HG03558 (cell line): ENCODE data around the gene ULK2.

Experiments
- ATAC-seq: cut with Tn5 transposase; IDR thresholded peaks from one replicate; pipeline ENCODE4 v1.9.1; 2021; ENCODE audit warnings: moderate number of reproducible peaks; ENCODE audit not compliant: unreplicated experiment; ENCODE audit errors: extremely low read depth

The ULK2 gene

DNA sequence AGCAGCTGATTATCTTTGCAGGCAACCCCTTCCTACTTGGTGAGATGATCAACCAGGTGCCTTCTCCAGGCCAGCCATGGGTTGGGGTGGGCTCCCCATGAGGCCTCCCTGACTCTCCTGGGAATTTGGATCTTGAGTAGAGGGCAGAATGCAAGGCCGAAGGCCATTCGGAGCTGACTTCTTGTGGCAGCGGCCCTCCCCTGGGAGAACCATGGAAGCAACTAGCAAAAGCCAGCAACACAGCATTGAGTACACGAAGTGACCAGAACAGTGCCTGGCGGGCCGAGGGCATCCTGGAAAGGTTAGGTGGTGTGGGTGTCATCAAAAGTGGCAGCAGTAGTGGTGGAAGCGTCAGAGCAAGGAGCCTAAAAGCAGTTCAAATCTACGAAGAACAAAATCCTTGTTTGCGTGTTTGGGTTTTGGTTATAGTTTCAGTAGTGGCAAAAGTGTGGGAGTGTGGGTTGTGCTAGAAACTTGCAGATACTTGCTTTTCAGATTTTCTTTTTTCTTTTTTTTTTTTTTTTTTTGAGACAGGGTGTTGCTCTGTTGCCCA, 117.6 kb downstream of the ULK2 start:
- no peak for ATAC-seq

DNA sequence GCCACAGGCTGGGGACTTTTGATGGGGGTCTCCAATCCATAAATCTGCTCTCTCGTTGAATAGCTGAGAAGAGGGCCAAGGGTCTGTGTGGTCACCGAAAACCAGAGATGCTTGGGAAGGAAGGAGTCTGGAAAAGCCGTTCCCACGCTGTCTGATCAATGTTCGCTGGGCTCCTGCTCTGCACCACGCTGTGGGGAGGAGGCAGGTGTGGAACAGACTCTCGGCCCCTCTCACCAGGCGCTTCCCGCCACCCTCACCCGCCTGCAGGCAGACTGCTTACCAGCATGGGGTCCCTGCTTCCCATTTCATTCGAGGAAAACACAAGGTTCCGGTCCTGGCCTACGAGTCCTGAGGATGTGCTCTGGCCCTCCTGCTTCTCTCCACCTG, 118.9 kb downstream of the ULK2 start:
- ATAC-seq = no peak

DNA sequence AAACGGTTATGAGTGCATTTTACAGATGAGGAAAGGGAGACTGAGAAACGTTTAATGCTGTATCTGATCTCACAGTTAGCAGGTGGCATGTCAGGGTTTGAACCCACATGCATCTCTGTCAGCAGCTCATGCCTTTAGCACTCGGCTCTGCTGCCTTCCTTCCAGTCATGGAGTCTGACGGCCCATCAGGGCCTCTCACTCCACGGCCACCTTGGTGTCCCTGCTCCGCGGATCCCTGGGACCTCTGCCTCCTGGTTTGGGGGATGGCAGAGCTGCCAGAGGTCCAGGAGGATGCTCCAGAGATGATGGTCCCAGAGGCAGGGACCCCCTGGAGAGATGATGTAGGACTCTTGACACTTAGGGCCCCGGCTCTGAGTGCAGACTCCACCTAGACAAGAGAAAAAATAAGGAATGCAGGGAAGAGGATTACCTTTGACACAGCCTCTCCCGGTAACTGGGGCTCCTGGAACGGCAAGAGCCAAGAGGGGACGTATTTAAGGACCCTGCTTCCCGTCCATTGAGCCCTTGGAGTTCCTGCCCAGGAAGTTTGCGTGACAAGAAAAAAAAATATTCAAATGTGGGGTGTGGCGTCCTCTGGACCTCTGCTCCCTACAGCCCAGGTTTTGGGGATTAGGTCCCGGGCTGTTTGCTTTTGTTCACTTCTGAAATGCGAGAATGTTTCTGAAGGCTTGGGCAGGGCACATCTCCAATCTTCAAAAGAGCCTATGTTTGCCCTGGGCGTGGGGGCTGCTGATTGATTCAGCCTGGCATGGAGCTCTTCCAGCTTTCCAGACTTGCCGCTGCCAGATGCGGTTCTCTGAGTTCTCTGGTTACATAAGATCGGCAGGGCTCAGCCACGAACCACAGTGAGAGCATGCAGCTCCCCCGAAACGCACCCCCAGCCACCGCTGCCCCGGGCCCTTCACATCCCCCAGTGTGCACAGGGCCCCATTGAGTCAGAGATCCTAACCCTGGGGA, 119.6 kb downstream of the ULK2 start, which contains the start of gene ALDH3A1:
Gene ALDH3A1, minus strand, starts transcription at position 470 of the 978 bp plus-strand sequence. CDS start 3,169 bp downstream, outside the sequence.
- no peak for ATAC-seq

DNA sequence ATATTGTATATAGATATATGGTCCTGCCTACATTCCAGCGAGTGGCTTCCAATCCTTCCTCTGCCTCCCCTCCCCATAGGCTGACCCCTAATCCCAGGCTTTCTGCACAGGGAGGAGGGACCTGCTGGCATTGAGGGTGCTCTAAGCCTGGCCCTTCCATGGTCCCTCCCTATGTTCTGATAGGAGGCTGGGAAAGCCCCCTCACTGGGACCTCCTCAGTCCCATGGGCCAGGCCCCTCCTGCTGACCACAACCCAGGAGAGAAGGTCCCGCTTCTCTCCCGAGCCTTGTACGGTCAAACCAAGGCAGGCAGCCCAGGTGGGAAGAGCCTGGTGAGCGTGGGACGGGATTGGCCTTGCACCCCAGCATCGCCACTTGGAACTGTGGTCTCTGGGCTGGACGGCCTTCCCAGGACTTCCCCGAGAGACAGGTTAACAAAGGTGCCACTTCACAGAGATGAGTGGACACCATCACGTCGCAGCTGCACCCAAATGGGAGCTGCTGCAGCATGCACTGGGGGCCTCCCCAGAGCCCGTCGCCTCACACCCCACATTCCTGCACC, 120.5 kb downstream of the ULK2 start:
- ATAC-seq = no peak

DNA sequence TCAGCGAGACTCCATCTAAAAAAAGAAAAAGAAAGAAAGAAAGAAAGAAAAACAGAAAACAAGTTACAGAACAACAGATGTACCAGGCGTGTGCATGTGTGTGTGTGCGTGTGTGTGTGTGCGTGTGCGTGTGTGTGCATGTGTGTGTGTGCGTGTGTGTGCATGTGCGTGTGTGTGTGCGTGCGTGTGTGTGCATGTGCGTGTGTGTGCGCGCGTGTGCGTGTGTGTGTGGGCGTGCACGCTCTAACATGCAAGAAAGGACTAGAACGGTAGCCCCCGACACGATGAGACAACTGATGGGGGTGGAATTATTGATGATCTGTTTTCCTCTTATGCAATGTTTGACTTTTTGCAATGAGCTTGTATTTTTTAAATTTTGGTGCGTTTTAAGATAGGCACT, 121.2 kb downstream of the ULK2 start:
- no peak for ATAC-seq

DNA sequence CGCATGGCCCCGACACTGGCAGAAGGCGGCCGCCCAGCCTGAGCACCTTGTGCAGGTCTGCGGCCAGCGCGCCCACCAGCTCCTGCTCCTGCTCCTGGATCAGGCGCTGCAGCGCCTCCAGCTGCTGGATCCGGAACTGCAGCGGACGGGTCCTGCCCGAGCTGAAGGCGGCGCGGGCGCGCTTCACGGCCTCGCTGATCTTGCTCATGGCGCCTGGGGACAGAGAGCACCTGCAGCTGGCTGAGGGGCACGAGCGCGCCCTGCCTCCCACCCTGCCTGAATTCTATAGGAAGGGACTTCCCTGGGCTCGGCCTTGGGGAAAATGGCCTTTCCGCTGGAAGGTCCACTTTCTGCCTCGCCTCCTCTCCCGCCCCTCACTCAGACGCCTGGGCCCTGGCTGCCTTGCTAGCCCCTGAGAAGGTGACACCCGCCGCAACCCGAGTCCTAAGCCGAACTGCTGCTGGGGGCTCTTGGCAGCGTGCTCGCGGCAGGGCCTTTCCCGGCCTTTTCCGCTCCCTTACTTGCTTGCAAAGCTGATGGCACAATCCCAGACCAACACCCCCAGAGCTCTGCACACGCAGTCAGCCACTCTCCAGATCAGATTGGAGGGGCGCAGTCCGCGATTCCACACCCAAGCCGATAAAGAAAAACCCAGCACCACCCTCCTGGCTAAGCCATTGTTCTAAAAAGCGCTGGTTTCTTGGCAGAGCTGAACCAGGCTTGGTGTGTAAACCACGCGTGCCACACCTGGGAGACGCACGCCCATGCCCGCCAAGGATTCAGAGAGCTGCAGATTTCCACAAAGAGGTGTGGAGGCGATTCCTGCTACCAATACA, 122.6 kb downstream of the ULK2 start:
- ATAC-seq = no peak

DNA sequence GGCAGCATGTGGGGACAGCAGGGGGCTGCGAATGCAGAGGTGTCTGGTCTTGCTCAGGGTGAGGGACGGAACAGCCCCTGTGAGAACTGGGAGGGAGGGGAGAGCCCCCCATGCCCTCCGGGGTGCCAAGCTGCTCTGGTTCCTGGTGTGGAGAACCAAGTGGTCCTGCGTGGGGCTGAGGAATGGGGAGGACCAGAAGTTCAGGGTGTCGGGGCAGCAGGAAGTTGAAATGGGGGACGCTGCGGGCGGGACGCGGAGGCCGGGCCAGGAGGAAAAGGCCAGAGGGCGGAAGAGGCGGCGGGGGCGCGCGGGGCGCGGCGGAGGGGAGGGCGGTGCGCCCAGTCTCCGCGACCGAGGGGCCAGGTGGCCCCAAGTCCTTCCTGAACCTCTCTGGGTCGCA, 123.2 kb downstream of the ULK2 start:
- no peak for ATAC-seq

DNA sequence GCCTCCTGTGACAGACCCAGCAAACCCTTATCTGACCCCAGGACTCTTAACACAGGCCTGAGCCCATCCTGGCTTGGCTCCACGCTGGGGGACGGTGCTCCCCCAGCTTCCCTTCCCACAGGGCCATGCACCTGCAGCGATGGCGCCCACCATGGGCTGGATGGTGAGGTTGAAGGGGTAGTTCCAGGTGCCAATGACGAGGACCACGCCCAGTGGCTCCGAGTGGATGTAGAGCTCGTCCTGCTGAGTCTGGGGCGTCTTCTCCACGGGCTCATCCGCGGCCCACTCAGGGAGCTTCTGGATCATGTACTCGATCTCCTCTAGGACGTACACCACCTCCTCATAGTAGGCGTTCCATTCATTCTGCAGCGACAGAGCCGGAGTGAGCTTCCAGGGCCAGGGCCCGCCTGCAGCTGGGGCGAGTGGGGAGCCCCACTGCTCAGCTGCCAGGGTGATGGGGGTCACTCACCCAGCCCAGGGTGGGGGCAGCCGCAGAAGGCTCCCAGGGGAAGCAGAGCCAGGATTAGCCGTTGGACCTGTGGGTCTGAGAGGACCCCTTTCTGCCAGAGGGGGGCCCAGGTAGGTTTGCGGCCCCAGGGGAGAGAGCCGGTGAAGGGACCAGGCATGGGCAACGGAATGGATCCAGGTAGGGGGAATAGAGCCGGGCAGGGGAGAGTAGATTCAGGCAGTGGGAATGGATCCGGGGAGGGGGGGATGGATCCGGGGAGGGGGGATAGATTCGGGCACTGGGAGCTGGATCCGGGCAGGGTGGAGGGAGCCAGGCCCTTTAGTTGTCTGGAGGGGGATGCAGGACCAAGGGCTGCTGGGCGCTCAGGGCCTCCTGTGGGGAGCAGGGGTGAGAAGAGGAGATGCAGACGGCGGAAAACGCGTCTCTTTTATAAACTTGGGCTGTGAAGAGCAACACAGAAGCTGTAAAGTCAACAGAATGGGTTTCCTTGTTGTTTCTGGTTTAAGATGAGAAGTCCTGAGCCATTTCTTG, 124.3 kb downstream of the ULK2 start:
- ATAC-seq = no peak

DNA sequence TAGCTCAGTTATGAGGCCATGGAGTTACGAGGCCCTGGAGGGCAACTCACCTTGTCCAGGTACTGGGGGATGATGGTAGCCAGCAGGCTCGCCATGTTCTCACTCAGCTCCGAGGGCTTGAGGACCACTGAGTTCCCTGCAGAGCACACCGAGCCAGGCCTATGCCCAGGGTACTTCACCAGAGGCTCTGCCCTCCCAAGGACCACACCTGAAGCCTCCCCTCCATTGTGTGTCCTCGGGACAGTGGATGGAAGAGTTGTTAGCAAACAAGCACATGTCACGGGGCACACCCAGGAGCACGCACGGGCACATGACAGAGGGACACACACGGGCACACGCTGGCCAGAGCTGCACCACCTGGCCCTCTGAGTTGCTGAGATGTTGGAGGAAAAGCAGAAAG, 125.2 kb downstream of the ULK2 start:
- no peak for ATAC-seq

DNA sequence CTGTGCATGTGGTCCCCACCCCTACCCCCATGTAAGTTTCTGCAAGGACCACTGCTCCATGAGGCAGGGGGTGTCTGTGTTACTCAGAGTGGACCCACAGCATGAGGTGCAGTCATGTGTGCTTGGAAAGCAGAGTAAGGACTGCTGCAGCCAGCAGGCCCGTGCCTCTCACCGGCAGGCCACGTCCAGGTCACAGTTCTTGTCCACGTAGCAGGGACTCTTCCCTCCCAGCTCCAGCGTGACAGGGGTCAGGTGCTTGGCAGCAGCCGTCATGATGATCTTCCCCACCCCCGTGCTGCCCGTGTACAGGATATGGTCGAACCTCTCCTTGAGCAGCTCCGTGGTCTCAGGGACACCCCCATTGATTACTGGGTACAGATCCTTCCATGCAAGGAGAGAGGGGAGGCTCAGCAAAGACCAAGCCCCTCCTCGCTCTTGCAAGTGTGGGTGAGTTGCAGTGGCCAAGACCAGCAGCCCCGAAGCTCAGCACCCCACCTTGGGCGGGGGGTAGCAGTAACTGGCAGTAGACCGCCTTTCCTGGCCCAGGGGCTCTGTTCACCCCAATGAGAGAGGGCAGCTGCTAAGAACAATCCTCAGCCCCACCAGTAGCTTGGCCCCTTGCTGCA, 125.8 kb downstream of the ULK2 start:
- no peak for ATAC-seq

DNA sequence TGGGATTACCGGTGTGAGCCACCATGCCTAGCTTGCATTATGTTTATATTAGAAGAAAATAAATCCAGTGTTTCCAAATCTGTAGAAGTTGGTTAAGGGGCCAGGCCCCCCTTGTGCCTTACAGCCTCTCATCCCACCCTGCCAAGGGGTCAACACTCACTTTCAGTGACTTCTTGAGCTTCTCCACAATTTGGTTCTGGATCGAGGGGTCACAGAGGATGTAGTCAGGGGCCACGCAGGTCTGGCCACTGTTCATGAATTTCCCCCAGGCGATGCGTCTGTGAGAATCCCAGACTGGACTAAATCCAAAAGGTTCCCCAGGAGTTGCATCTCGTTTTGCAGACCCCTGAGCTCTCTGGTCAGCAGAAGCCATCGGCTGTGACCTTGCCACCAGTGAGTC, 126.8 kb downstream of the ULK2 start:
- no peak for ATAC-seq

DNA sequence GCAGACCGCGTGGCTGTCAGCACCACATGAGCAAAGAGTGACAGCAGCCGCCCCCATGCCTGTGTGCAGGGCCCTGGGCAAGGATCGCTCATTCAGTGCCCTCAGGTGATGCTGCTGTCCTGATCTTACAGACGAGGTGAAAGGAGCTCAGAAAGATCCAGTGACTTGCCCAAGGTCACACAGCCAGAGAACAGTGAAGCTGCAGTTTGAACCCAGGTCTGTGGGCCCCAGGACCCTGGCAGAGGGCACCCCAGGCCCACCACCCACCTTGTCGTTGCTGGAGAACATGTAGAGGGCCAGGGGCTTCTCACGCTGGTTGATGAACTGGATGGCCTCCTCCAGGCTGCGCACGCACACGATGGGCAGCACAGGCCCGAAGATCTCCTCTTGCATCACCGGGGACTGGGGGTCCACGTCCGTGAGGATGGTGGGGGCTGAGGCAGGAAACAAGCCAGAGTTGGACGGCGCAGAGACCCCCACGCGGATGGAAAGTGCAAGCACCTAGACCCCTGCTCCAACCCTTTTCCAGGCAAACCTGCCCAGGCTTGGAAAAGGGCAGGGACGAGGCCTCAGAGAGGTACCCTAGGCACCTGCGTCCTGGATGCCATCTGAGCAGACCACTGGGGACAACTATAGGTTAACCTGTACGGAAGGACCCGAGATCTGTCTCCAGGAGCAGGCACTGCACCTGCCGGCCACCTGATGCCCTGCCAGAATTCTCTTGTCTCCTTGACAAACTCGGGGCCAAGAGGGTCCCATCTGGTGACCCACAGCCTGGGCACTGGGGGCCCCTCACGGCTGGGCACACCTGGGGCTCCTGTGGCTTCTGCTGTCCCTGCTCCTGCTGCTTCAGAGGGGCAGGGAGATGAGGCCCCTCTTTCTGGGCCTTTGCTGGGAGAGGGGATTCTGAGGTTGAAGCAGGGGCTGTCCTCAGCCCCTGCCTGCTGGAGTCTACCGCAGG, 128.2 kb downstream of the ULK2 start:
- no peak for ATAC-seq

DNA sequence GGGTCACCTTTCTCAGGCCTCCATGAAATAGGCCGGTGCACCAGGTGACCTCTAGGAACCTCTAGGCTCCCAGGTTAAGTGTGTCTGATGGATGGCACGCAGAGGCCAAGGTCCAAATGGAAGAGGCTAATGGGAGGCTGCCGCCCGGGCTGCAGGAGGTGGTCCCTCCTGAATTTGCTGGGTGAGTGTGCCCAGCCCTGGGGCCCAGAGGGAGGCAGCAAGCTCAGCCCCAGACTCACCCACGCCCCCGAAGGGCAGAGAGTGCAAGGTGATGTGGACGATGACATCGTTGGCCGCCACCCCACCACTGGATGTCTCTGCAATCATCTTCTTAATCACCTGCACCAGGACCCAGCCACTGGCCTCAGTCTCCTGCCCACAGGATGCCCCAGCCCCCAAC, 129.0 kb downstream of the ULK2 start:
- ATAC-seq = no peak

DNA sequence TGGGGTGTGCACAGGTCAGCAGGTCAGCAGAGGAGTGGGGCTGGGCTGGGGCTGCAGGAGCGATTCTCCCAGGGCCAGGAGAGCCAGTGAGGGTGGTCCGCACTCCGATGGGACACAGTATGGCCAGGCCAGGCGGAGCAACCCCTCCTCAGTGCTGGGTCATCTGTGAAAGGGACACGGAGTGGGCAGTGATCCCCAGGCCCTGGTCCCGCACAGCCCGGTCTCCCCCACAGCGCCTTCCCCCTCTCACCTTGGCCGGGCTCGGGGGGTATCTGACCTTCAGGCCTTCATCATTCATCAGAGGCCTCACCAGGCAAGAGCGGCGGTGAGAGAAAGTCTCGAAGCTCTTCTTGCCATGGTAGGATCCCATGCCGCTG, 129.7 kb downstream of the ULK2 start:
- no peak for ATAC-seq

DNA sequence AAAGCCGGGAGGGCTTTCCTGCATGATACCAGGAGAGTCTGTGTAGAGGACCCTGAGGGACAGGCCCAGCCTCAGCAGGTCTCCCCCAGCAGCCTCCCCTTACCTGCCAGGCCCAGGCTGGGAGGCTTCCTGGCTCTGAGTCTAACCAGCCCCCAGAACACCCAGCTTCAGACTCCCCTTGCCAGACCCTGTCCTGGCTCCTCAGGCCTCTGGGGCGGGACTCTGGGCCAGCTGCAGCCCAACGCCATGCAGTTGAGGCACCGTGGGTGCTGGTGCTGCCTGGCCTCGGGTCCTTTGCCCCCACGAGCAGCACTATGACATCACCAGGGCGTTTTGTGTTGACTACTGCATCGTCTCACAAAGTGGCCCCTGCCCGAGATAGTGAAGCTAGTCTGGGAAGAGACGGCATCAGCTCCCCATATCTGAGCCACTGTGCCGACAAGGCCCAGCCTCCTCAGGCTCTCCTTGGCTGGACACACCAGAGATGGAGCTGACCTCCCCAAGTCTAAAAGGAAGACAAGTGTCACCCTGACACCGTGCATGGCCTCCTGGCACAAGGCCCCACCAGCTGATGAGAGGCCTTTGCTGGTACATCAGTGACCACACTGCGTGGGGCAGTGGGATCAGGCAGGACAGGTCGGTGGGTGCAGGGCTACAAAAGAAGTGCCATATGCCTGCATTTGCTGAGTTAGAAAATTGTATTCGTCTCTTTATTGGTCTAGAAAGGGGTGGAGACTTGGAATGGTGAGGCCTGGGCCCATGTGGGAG, 130.2 kb downstream of the ULK2 start:
- ATAC-seq = no peak

DNA sequence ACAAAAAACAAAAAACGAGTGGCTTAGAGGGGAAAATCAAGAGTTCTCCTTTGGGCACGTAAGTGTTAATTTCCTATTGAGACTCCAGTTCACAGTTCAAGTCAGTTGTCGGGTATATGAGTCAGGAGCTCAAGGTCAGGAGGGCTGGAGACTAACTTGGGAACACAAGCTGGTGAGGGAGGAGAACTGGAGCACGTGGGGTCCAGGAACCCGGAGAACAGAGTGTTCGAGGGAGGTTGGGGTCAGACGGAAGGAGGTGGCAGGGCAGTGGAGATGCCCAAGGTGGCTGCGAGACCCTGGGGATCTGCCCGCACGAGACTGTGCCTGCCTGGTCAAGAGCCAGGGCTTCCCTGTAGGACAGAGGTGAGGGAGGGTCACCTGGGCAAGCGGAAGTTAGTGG, 131.7 kb downstream of the ULK2 start:
- ATAC-seq = no peak

DNA sequence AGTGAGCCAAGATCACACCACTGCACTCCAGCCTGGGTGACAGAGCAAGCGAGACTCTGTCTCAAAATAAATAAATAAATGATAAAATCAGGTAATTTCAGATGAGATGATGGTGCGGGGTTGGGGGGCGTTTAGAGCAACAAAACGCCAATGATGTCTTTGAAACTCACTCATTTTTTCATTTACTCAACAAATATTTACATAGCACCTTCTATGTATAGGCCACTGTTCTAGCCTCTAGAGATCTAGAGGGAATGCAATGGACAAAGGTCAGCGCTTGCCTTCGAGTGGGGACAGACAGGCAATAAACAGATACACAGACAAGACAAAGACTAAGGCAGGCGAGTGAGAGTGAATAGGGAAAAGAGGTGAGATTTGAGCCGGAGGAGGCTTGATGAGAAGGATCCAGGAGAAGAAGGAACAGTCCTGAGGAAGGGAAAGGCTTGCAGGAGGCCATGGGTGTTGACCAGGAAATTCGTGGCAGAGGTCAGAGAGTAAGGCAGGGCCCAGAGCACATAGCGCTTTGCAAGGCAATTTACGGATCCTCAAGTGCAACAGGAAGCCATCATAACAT, 133.7 kb downstream of the ULK2 start:
- ATAC-seq = no peak
